ENCODE data around the gene ASB15. TPM values are rescaled to one million over a fixed set of nuclear protein-coding genes. Genes with fewer than 3 reads are reported as not detected.
A peak's percentile ranks its signal among the peaks of the same experiment; 100 is the strongest.

The ASB15 gene
- total and polyA plus RNA-seq, 2 of the 4 experiments (the other 2 are of a cell fraction), result not detected

DNA sequence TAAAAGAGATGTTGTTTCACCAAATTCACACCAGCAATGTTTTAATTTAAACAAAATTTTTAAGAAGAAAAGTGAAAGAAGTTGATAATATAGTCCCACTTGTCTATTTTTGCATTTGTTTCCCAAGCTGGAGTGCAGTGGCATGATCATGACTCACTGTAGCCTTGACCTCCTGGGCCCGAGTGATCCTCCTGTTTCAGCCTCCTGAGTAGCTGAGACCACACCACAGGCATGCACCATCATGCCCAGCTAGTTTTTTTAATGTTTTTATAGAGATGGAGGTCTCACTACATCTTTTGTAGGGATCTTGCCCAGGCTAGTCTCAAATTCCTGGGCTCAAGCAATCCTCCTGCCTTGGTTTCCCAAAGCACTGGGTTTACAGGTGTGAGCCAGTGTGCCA is 29.9 kb upstream of the ASB15 start:
- ChIA-PET POLR2A (ENCODE audit: unreplicated experiment) (no interaction called here), CTCF (no interaction called here)
- Histone ChIP-seq H3K4ac (ENCODE audit: low read depth, low read length) (no peak overlapping the region), H2BK120ac (ENCODE audit: low read depth, low read length) (no peak overlapping the region), H3K4me1 (ENCODE audit: control insufficient read depth, insufficient read depth, low read length) (no peaks in the 10 kb centered on the region), H2AK5ac (ENCODE audit: low read depth, low read length) (no peak overlapping the region), H3K36me3 (ENCODE audit: control insufficient read depth, insufficient read depth, low read length) (no peaks in the 10 kb centered on the region), H2AK9ac (replicated peaks; ENCODE audit: low read depth, low read length, poor library complexity) (no peak overlapping the region), H3K27me3 (ENCODE audit: control insufficient read depth, insufficient read depth, low read length) (no peaks in the 10 kb centered on the region; the same call in 1 of the 2 replicates), H3K9ac (ENCODE audit: low read depth, low read length) (no peak overlapping the region), H3K23ac (ENCODE audit: low read depth, low read length) (no peak overlapping the region), H3K18ac (ENCODE audit: low read depth, low read length) (no peak overlapping the region), H3K4me3 (ENCODE audit: insufficient read depth, low read depth, low read length) (no peak overlapping the region), H2BK15ac (ENCODE audit: low read depth, low read length) (no peak overlapping the region), H3K14ac (replicated peaks; ENCODE audit: low read depth, low read length) (no peak overlapping the region), H2BK20ac (ENCODE audit: low read depth, low read length) (no peak overlapping the region), H3K56ac (ENCODE audit: extremely low read depth, insufficient read depth, low read length) (no peak overlapping the region), H3K9me1 (ENCODE audit: insufficient read depth, low read length) (no peaks in the 10 kb centered on the region), H2BK5ac (ENCODE audit: low read depth, low read length, poor library complexity, severe bottlenecking) (no peak overlapping the region), H3K4me2 (ENCODE audit: low read depth, low read length) (no peak overlapping the region), H4K5ac (ENCODE audit: low read depth, low read length) (no peak overlapping the region), H4K20me1 (ENCODE audit: insufficient read depth, low read length) (no peaks in the 10 kb centered on the region), H4K8ac (ENCODE audit: low read depth in 2 of 2, low read length in 2 of 2) (no peak overlapping the region), H3K79me1 (ENCODE audit: low read depth in 1 of 2, low read length in 2 of 2) (no peaks in the 10 kb centered on the region), H2AFZ (replicated peaks; ENCODE audit: low read length, poor library complexity) (no peak overlapping the region), H3K27ac (ENCODE audit: insufficient read depth, low read length) (no peak overlapping the region), H4K91ac (ENCODE audit: insufficient read depth, low read depth, low read length) (no peak overlapping the region), H3K9me3 (ENCODE audit: control insufficient read depth, insufficient read depth, low read length) (no peaks in the 10 kb centered on the region)
- in situ Hi-C loops (cut with MboI; ENCODE audit: low sequenced_read_pairs), result no loop called here
- no peak for TF ChIP-seq CEBPB (IDR thresholded peaks at IDR 0.05; ENCODE audit: low read depth, low read length)
- TF ChIP-seq, protein P1, sequence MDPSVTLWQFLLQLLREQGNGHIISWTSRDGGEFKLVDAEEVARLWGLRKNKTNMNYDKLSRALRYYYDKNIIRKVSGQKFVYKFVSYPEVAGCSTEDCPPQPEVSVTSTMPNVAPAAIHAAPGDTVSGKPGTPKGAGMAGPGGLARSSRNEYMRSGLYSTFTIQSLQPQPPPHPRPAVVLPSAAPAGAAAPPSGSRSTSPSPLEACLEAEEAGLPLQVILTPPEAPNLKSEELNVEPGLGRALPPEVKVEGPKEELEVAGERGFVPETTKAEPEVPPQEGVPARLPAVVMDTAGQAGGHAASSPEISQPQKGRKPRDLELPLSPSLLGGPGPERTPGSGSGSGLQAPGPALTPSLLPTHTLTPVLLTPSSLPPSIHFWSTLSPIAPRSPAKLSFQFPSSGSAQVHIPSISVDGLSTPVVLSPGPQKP (IDR thresholded peaks at IDR 0.05; ENCODE audit: borderline replicate concordance, low read depth, low read length), result no peak
- TF ChIP-seq, protein P2, sequence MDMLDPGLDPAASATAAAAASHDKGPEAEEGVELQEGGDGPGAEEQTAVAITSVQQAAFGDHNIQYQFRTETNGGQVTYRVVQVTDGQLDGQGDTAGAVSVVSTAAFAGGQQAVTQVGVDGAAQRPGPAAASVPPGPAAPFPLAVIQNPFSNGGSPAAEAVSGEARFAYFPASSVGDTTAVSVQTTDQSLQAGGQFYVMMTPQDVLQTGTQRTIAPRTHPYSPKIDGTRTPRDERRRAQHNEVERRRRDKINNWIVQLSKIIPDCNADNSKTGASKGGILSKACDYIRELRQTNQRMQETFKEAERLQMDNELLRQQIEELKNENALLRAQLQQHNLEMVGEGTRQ (IDR thresholded peaks at IDR 0.05; ENCODE audit: low read depth, low read length), result no peak
- dilution Hi-C loops (cut with HindIII; ENCODE audit: low sequenced_read_pairs, unreplicated experiment), result no loop called here
- WGBS, 2 experiments (ENCODE audit: extremely low coverage in 2 of 2, insufficient read length in 1 of 2), result no CpG with 5 or more reads among the region's 1 CpG
- ATAC-seq (ENCODE audit: low read depth) (no peak), DNase-seq (peak; percentile 6)
- intact Hi-C loops (cut with micrococcal nuclease), result no loop called here
- no TSS peak for BruUV-seq (replicated peaks)

All from IMR-90 (cell line).